Spleen (tissue), 11 donors: ENCODE measurements around the gene LYZL2. TPM values are rescaled to one million over a fixed set of nuclear protein-coding genes. Genes with fewer than 3 reads are reported as not detected.
"Not testable (repeated sequence)": the region's sequence is repeated elsewhere in the genome, so short reads cannot be mapped to it uniquely, and the experiment has no call there.

Experiments used
- DNase-seq: peaks from one replicate; pipeline ENCODE4 v3.0.0-alpha.2; 2020
- H3K27ac ChIP-seq, 8 donors: fragments of 200-600 bp; sonication (generic) in 7 of 8; 1 replicate in 4 of 8; 2 replicates in 4 of 8; pipeline versions ENCODE4 v1.5.0 to v1.8.0; 2016 to 2021; ENCODE audit warnings: inconsistent platforms in 4 of 8, mild to moderate bottlenecking in 4 of 8, moderate library complexity in 1 of 8
- H3K27me3 ChIP-seq, 7 donors: fragments of 200-600 bp; sonication (generic) in 6 of 7; replicated peaks in 1 of 7; 1 replicate in 4 of 7; 2 replicates in 3 of 7; pipeline versions ENCODE4 v1.5.0 to v1.8.0; 2016 to 2021; ENCODE audit warnings: inconsistent platforms in 3 of 7, mild to moderate bottlenecking in 1 of 7
- H3K36me3 ChIP-seq, 6 donors: fragments of 200-600 bp; sonication (generic) in 5 of 6; 1 replicate in 4 of 6; 2 replicates in 2 of 6; pipeline versions ENCODE4 v1.5.0 to v1.8.0; 2016 to 2021; ENCODE audit warnings: inconsistent platforms in 2 of 6
- H3K4me1 ChIP-seq, 6 donors: fragments of 200-600 bp; sonication (generic) in 5 of 6; 1 replicate in 3 of 6; 2 replicates in 3 of 6; pipeline versions ENCODE4 v1.5.0 to v1.8.0; 2016 to 2021; ENCODE audit warnings: inconsistent platforms in 3 of 6
- H3K4me3 ChIP-seq, 8 donors: fragments of 200-600 bp; sonication (generic) in 7 of 8; 1 replicate in 4 of 8; 2 replicates in 4 of 8; pipeline versions ENCODE4 v1.5.0 to v1.8.0; 2016 to 2021; ENCODE audit warnings: inconsistent platforms in 4 of 8, mild to moderate bottlenecking in 4 of 8, moderate library complexity in 2 of 8
- H3K9me3 ChIP-seq, 8 donors: fragments of 200-600 bp; sonication (generic) in 7 of 8; 1 replicate in 4 of 8; 2 replicates in 4 of 8; pipeline versions ENCODE4 v1.5.0 to v1.8.0; 2016 to 2021; ENCODE audit warnings: inconsistent platforms in 4 of 8
- POLR2A ChIP-seq, 3 donors: fragments of 450-650 bp; IDR thresholded peaks; one replicate each; pipeline ENCODE4 v1.5.1; 2017; ENCODE audit warnings: antibody characterized with exemption in 3 of 3, mild to moderate bottlenecking in 1 of 3
- POLR2AphosphoS5 ChIP-seq, 3 donors: sonication (generic); formaldehyde crosslinking; IDR thresholded peaks; one replicate each; pipeline ENCODE4 v1.5.1; 2017; ENCODE audit warnings: antibody characterized with exemption in 3 of 3
- WGBS, 5 donors: extraction: QIAGEN DNeasy Blood & Tissue Kit in 3 of 5; methylation state at CpG; one replicate each; pipeline versions ENCODE4 v1.1.5 to v1.1.7; 2013 to 2018; 5-methylcytosine and 5-hydroxymethylcytosine counted together
- intact Hi-C: fragments of 100-400 bp; cut with DNase I; formaldehyde crosslinking; loops from one replicate; pipeline ENCODE4 v1.15.0; 2023; ENCODE audit warnings: low total_unique reads
- polyA plus RNA-seq, 3 donors: library from polyadenylated mRNA; stranded (reverse); fragments of 200-250 nt; gene quantifications; one replicate each; pipeline ENCODE4 v1.2.1, GENCODE V29; 2013
- total RNA-seq, 7 donors: library from RNA; depleted of rRNA in 3 of 7; stranded (reverse); fragments of >200 nt in 3 of 7; fragmentation: NEBNext Ultra II Directional in 4 of 7; extraction: Animal tissue kit (Norgen Biotek cat#: 25700) in 4 of 7; gene quantifications; one replicate each; pipeline versions ENCODE4 v1.1.0 to v1.2.1, GENCODE V29; 2016 to 2021
- TF ChIP-seq, protein P1 (sequence below), 11 experiments: fragments of 200-600 bp in 7 of 11; fragments of 450-650 bp in 4 of 11; sonication (generic) in 4 of 11; IDR thresholded peaks in 8 of 11; conservative IDR thresholded peaks in 3 of 11; 1 replicate in 7 of 11; 2 replicates in 4 of 11; pipeline versions ENCODE4 v1.4.0 to v1.8.0; 2016 to 2021; ENCODE audit warnings: antibody characterized with exemption in 11 of 11, inconsistent platforms in 4 of 11, mild to moderate bottlenecking in 1 of 11
- donor health status: healthy with polysubstance abuse.
- donor health status: DM: no; HTN: no; CAD: no; lungs with moderate emphysema.
- donor health status: DM: no; HTN: no; CAD: no.
- donor health status: Bipolar disorder and iron deficiency.
- donor health status: healthy.
- donor health status: DM: no; HTN: no; CAD: no.
- donor health status: DM: yes; HTN: yes; CAD: no.

The LYZL2 gene
- total and polyA plus RNA-seq, 10 donors = not detected

- no peak overlapping the region for H3K4me3 ChIP-seq
- intact Hi-C loops = no loop called here
- no peak for DNase-seq
- no peaks in the 10 kb centered on the region for H3K36me3 ChIP-seq
- H3K27me3 ChIP-seq = no peaks in the 10 kb centered on the region
- 85 to 93% (median 87%) methylated on average over 6 of the region's 6 CpGs for WGBS, 5 donors
- H3K4me1 ChIP-seq = no peaks in the 10 kb centered on the region
- no peak overlapping the region for H3K27ac ChIP-seq
- TF ChIP-seq POLR2AphosphoS5 (IDR thresholded peaks at IDR 0.05) = no peak
- H3K9me3 ChIP-seq = peaks cover 0 to 6% (median 0%) of the 10 kb centered on the region in 8 donors
These were observed 21.7 kb downstream of the LYZL2 start for GRCh38 chr10:30607814-30608213.

DNA sequence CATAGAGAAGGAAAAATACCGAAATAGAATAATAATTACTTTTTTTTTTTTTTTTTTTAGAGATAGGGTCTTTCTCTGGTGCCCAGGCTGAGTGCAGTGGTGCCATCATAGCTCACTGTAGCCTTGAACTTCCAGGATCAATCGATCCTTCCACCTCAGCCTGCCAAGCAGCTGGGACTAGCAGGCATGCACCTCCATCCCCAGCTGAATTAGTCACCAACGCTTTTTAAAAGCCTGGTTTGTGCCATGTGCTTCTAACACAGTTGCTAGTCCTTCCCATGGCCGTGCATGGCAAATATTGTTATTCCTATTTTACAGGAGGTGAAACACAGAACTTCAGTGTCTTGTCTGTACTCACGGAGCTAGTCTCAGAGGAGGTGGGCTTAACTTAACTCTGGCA lies 23.2 kb downstream of the LYZL2 start:
- peaks cover 0 to 6% (median 0%) of the 10 kb centered on the region in 8 donors for H3K9me3 ChIP-seq
- H3K4me1 ChIP-seq = no peaks in the 10 kb centered on the region
- DNase-seq = no peak
- no peak overlapping the region for H3K4me3 ChIP-seq
- intact Hi-C loops = no loop called here
- no peak for TF ChIP-seq POLR2AphosphoS5 (IDR thresholded peaks at IDR 0.05)
- WGBS, 5 donors = 69 to 81% (median 79%) methylated on average over 5 of the region's 5 CpGs
- no peaks in the 10 kb centered on the region for H3K36me3 ChIP-seq
- no peaks in the 10 kb centered on the region for H3K27me3 ChIP-seq
- H3K27ac ChIP-seq = no peak overlapping the region

DNA sequence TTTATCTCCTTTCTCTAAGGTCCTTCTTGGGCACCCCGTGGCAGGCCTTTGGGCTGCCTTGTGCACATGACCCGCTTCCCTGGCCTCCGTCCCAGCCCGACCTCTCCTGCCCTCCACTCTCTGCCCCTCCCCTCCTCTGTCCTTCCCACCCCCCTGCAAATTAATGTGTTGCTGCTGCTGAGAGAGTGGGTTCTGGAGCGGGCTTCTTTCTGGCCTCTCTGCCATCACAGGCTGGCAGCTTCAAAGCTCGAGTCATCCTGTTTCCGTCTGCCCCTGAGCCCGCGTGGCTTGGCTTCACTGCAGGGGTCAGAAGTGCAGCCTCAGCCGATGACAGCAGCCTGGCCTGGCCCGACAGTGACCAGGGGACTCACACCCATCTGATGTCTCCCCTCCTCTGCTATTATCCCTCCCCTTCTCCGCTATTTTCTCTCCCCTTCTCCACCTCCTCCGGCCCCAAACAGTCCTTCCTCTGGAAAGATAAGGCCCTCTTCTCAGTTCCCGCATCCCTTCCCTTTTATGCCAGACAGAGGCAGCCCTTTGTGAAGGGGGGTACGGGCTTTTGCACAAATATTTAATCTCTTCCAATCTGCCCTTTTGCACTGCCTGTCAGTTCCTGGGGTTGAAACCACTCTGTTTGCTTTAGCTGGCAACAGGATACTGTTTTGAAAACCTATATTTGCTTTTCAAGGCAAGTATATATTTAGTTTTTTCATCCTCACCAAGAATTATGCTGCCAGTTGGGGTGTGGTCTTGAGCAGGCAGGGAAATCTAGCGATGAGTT lies 24.0 kb downstream of the LYZL2 start:
- H3K27me3 ChIP-seq, H3K4me1 ChIP-seq, DNase-seq, H3K36me3 ChIP-seq, H3K4me3 ChIP-seq, intact Hi-C loops, H3K27ac ChIP-seq, H3K9me3 ChIP-seq: not testable (repeated sequence)
- WGBS, 5 donors = 28 to 53% (median 37%) methylated on average over 7 to 16 of the region's 16 CpGs

- TF ChIP-seq POLR2A (IDR thresholded peaks at IDR 0.05) = no peak
- TF ChIP-seq, protein P1, sequence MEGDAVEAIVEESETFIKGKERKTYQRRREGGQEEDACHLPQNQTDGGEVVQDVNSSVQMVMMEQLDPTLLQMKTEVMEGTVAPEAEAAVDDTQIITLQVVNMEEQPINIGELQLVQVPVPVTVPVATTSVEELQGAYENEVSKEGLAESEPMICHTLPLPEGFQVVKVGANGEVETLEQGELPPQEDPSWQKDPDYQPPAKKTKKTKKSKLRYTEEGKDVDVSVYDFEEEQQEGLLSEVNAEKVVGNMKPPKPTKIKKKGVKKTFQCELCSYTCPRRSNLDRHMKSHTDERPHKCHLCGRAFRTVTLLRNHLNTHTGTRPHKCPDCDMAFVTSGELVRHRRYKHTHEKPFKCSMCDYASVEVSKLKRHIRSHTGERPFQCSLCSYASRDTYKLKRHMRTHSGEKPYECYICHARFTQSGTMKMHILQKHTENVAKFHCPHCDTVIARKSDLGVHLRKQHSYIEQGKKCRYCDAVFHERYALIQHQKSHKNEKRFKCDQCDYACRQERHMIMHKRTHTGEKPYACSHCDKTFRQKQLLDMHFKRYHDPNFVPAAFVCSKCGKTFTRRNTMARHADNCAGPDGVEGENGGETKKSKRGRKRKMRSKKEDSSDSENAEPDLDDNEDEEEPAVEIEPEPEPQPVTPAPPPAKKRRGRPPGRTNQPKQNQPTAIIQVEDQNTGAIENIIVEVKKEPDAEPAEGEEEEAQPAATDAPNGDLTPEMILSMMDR (IDR thresholded peaks at IDR 0.05 in 8 of 11, conservative IDR thresholded peaks at IDR 0.05 in 3 of 11) = no peak
- TF ChIP-seq POLR2AphosphoS5 (IDR thresholded peaks at IDR 0.05) = no peak
- no peak overlapping the region for H3K27ac ChIP-seq
- H3K4me3 ChIP-seq = no peak overlapping the region
- H3K27me3 ChIP-seq = no peaks in the 10 kb centered on the region
- H3K4me1 ChIP-seq = no peaks in the 10 kb centered on the region
- intact Hi-C loops = no loop called here
- peaks cover 0 to 6% (median 0%) of the 10 kb centered on the region in 8 donors for H3K9me3 ChIP-seq
- 73 to 98% (median 94%) methylated on average over 3 of the region's 3 CpGs for WGBS, 5 donors
- no peaks in the 10 kb centered on the region for H3K36me3 ChIP-seq
- no peak for DNase-seq
These were observed 26.0 kb downstream of the LYZL2 start for GRCh38 chr10:30603589-30603988.

- DNase-seq = no peak
- Histone ChIP-seq H3K27ac (no peak overlapping the region), H3K9me3 (peaks cover 0 to 6% (median 0%) of the 10 kb centered on the region in 8 donors), H3K27me3 (no peaks in the 10 kb centered on the region), H3K4me3 (no peak overlapping the region), H3K36me3 (no peaks in the 10 kb centered on the region), H3K4me1 (no peaks in the 10 kb centered on the region)
- no peak for TF ChIP-seq POLR2A (IDR thresholded peaks at IDR 0.05)
- TF ChIP-seq POLR2AphosphoS5 (IDR thresholded peaks at IDR 0.05) = no peak
- TF ChIP-seq, protein P1 (IDR thresholded peaks at IDR 0.05 in 8 of 11, conservative IDR thresholded peaks at IDR 0.05 in 3 of 11) = no peak
- intact Hi-C loops = no loop called here
- WGBS, 5 donors = 43 to 94% (median 89%) methylated on average over 1 of the region's 1 CpG
These were observed 26.8 kb downstream of the LYZL2 start for GRCh38 chr10:30602747-30603146.
